NOMO-1 treated with dmso at 0.1 percent for 144 hours (cell line): ENCODE data around the gene AAK1.
"Not testable (repeated sequence)": the region's sequence is repeated elsewhere in the genome, so short reads cannot be mapped to it uniquely, and the experiment has no call there.

Experiments
- DNase-seq: peaks from one replicate; lab custom pipeline; 2025; ENCODE audit not compliant: unreplicated experiment; lab: John Stamatoyannopoulos, UW

The AAK1 gene

DNA sequence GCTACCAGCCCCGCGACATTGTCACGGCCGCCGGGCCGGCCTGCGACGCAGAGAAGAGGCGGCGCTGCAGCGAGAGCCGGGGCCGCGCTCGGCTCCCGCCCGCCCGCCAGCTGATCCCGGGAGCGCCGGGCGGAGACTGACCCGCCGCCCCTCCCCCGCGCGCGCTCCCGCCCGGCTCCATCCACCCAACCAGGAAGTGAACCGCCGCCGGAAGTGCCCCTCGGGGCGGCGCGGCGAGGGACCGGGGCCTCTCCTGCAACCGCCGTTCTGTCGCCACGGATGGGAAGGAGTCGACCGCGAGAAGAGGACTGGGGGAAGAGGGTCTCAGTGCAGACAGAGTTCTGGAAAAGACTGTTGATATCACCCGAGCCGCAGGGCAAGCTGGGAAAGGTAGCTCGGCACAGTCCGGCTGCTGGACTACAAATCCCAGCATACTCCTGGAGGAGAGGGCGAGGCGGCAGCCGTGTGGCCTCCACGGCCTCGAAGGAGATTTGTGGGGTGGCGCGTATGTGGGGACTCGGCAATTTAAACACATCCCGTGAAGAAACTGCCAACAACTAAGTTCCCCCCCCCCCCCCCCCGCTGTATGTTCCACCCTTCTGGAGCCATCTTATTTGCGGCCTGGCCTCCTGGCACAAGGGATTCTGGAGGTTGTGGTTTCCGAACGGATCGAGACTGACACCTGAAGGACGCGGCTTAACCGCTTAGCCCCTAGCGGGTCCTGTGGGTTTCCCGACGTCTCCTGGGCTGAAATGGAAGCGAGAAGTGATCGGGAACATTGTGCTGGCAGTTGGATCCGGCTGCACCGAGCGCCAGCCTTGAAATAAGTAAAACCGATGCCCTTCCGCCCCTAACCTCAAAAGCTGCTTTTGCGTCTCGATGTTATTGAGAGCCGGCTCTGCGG lies at the start of gene AAK1:
AAK1 (minus strand) TSS at position 138 of the 904 bp plus-strand sequence. CDS start 699 bp downstream, outside the sequence.
- peak; percentile 96 for DNase-seq

DNA sequence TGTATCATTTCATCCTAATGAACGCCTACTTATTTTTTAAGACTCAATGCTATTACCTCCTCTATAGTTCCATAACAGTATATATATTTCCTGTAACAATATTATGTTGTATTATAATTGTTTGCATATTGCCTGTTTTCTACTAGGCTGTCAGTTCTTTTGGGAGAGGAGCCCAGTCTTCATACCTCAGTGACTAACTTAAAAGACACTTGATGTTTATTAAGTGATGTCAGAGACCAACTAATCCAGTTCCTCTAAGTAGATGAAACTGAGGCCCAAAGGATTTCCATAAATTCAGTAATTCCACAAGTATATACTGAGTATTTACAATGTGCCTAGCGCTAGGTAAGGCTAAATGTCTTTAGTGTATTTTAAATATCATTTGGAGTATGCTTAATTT lies 48.9 kb upstream of the AAK1 start:
- no peak for DNase-seq

GRCh38 chr2:69689969-69690368 lies 46.4 kb upstream of the AAK1 start:
- DNase-seq = no peak

DNA sequence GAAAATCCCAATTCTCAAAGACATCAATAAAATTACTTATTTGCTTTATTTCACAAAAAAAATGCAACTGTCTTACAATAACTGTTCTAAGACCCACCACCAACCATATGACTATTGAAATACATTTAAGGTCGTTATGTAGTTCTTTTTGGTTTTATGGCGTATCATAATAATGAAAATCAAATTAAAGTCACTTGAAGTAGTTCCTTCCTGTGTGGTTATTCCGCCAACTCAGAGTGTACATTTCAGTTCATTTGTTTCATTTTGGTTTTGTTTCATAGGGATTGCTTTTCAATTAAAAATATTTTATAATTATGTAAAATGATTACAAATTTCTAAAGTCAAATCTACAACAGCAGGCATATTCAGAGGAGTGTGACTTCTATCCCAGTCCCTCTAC lies 45.9 kb upstream of the AAK1 start:
- DNase-seq = no peak

DNA sequence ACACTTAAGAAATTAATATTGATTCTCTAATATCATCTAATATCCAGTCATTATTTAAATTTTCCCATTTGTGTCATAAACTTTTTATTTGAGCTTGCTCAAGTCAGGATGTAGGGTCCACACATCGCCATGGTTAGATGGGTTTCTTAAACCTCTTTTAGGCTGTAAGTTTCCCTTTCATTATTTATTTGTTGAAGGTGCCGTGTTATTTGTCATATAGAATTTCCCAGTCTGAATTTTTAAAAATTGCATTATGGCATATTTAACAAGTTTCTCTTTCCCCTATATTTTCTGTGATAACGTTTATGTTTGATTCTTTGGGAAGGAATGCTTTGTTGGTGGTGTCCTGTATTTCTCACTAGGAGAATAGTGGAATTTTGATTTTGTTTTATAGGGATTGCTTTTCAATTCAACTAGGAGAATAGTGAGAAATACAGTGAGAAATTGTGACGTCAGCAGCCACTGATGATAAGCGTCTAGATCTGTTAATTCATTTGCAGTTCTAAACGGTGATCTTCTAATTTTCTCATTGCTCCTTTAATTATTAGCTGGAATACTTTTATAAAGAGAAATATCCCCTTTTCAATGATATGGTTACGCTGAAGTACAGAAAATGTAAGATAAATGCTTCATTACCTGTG lies 44.6 kb upstream of the AAK1 start:
- DNase-seq = no peak

DNA sequence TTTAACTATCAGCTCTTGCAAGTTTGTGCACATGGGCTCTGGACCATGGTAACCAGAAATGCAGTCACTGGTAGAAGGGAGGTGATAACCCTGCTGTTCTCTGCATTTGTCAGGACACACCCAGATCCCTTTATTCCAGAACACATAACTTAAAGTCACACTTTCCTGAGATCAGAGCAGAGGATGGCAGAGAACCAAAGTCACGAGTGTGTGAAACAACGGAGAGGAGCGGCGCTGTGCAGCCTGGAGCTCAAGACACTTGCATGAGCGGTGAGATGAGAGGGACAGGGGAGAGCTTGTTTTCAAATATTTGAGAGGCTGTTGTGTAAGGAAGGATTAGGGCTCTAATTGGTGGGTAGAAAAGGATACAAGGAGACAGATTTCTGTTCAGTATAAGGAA lies 43.3 kb upstream of the AAK1 start:
- DNase-seq = no peak

DNA sequence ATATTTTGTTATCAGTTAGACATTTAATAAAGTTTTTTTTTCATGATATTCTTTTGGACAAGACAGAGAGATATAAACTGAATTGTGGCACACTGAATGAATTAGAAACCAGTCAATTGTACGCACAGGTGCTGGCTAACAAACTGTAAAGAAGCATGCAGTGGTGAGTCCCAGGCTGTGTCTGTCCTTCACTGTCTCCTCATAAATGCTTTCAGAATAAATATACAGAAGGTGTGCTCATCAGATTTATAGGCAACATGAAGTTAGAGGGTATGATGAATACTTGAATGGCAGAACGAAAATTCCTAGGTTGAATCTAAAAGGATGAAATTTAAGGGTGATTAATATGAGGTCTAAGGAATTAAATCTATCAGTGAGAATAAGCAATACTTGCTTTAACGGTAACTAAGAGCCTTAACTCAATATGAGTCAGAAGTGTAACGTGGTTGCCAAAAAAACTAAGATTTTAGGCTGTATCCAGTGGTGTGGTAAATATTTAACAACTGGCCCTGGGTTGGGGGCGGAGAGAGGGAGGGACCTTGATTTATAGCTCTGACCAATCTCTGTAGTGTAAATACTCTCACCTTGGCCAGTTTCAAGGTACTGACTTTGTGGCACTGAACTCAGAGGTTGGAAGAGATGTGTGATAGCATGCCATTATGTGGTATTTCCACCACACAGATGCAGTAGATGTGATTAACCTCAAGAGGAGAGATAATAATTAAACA lies 41.9 kb upstream of the AAK1 start:
- DNase-seq = no peak

DNA sequence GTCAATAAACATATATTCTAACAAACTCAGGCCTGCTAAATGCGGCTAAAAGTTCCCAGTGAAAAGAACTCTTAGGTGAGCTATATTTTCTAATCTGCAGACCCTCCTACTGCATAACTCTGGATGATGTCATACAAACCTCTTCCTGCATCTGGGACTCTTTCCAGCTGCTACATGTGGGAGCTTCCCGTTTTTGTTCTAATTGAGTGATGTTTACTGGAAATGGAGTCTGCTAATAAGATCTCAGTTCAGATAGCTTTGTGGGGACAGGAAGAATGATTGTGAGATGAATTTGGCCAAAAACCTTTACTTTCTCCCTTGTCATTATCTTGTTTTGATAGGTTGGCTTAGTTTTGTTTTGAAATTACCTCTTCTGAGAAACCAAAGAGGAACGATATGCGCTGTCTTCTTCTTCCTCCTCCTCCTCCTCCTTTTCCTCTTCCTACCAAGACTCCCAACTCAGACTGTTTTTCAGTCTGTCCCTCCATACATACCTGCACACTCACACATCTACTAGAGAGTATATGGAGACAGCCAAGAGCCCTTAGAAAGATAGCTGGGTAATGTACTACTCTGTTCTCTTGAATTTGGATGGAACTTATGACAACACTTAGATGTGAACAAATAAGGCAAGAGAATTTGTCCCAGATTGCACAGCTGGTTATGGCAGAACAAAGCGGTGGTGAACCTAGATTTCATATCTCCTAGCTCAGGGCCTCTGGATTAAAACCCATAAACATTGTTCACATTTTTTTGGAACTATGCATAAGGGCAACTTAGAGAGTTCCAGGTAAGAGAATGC lies 39.8 kb upstream of the AAK1 start:
- no peak for DNase-seq

DNA sequence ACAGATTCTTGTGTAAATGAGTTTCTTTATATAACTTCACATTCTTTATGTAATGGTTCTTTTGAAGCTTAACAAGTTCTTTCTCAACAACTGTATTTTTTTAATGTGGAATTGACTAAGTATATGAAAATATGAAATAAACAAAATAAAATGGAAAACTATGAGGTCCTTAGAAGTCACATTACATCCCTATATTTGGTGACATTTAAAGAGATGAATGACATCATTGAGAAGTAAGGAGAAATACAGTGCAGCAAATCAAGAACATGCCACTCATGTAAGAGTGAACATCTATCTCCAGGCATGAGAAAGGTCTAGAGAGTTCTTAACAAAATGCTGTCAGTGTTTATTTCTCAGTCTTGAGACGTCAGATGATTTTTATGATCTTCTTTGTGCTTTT lies 39.0 kb upstream of the AAK1 start:
- no peak for DNase-seq

- no peak for DNase-seq
Observed at GRCh38 chr2:69680001-69680675, 36.6 kb upstream of the AAK1 start.

- no peak for DNase-seq
Observed at GRCh38 chr2:69677914-69678313, 34.4 kb upstream of the AAK1 start.

DNA sequence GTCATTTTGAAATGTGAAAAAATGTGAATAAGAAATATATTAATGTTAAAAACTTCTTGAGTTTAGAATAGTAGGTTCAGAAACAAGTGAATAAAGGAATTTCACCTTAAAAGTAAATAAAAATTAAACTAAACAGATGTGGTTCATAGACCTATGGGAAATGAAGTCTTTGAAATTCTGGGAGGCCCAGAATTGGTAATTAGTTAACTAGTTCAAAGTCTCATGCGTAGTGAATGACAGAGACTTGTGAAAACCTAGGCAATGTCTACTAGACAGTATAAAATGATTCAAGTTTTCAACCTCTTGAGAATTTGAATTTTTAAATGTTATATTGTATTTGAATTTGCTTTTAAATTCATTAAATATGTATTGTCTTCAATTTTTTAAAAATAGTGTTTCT lies 32.6 kb upstream of the AAK1 start:
- no peak for DNase-seq

GRCh38 chr2:69674316-69674670 lies 30.8 kb upstream of the AAK1 start:
- DNase-seq = no peak

DNA sequence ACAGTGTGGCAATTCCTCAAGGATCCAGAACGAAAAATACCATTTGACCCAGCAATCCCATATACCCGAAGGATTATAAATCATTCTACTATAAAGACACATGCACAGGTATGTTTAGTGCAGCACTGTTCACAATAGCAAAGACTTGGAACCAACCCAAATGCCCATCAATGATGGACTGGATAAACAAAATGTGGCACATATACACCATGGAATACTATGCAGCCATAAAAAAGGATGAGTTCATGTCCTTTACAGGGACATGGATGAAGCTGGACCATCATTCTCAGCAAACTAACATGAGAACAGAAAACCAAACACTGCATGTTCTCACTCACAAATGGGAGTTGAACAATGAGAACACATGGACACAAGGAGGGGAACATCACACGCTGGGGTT lies 29.6 kb upstream of the AAK1 start:
- DNase-seq = not testable (repeated sequence)

- DNase-seq = no peak
Observed at GRCh38 chr2:69669666-69670065, 26.1 kb upstream of the AAK1 start.

DNA sequence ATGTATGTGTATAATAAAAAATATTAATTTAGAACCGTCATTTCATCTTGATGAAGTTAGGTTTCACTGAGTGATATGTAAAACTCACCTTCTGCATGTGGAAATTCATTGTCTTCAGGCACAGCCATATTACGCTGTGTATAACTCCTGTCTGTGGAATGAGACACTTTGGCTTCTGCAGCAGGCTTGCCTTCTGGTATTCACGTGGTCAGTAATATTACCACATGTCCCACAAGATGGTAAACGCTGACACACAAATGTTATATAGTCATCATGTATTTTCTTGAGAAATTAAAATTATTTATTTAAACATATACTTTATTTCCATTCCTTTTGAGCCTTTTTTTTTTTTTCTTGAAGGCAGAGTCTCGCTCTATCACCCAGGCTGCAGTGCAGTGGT lies 25.1 kb upstream of the AAK1 start:
- no peak for DNase-seq

- DNase-seq = no peak
Observed at GRCh38 chr2:69667805-69668382, 24.4 kb upstream of the AAK1 start.

GRCh38 chr2:69665152-69665551 lies 21.6 kb upstream of the AAK1 start:
- no peak for DNase-seq

- no peak for DNase-seq
Observed at GRCh38 chr2:69663860-69664259, 20.3 kb upstream of the AAK1 start.

DNA sequence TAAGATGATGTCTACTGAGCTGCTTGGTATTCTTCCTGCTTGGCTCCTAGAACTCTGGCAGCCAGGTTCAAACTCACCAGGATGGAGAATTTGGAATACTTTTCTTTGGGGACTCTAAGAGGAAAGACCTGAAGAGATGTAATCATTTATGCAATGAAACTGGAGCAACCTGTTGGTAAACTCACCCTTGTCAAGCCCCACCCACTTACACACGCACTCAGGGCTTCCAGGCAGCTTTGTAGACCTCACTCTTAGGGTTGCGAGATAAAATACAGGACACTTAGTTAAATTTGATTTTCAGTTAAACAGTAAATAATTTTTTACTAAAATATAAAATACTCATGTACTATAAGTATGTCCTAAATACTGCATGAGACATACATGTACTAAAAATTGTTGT lies 19.0 kb upstream of the AAK1 start:
- not testable (repeated sequence) for DNase-seq
